ENCODE results near the gene ZMIZ1. TPM values are rescaled to one million over a fixed set of nuclear protein-coding genes. Genes with fewer than 3 reads are reported as not detected.
A peak's percentile ranks its signal among the peaks of the same experiment; 100 is the strongest.

The ZMIZ1 gene
- total and polyA plus RNA-seq, 2 experiments from 2014 or later: 48.2 to 78.8 TPM

GRCh38 chr10:79287973-79288723 lies 219.4 kb downstream of the ZMIZ1 start:
- Histone ChIP-seq H3K27me3 (no peaks in the 10 kb centered on the region), H3K9me3 (ENCODE audit: low read depth) (no peaks in the 10 kb centered on the region), H3K36me3 (peaks cover 13% of the 10 kb centered on the region), H3K4me3 (no peak overlapping the region), H3K27ac (peak overlapping the region; percentile 14), H3K4me1 (ENCODE audit: low read depth) (no peaks in the 10 kb centered on the region)
- no peak for TF ChIP-seq CTCF (IDR thresholded peaks at IDR 0.05; ENCODE audit: low read depth, low read length)
- no peak for DNase-seq (ENCODE audit: low read depth in 1 of 2, low spot score in 1 of 2)

GRCh38 chr10:79289801-79290200 lies 221.0 kb downstream of the ZMIZ1 start:
- Histone ChIP-seq H3K4me1 (ENCODE audit: low read depth) (no peaks in the 10 kb centered on the region), H3K36me3 (peaks cover 15% of the 10 kb centered on the region), H3K9me3 (ENCODE audit: low read depth) (no peaks in the 10 kb centered on the region), H3K27ac (peak overlapping the region; percentile 14), H3K27me3 (no peaks in the 10 kb centered on the region), H3K4me3 (no peak overlapping the region)
- no peak for TF ChIP-seq CTCF (IDR thresholded peaks at IDR 0.05; ENCODE audit: low read depth, low read length)
- no peak for DNase-seq (ENCODE audit: low read depth in 1 of 2, low spot score in 1 of 2)

- no peak for DNase-seq (ENCODE audit: low read depth in 1 of 2, low spot score in 1 of 2)
- peak overlapping the region; percentile 57 for H3K27ac ChIP-seq
- H3K27me3 ChIP-seq: no peaks in the 10 kb centered on the region
- no peak overlapping the region for H3K4me3 ChIP-seq
- H3K9me3 ChIP-seq (ENCODE audit: low read depth): no peaks in the 10 kb centered on the region
- no peak for TF ChIP-seq CTCF (IDR thresholded peaks at IDR 0.05; ENCODE audit: low read depth, low read length)
- H3K36me3 ChIP-seq: peaks cover 35% of the 10 kb centered on the region
- H3K4me1 ChIP-seq (ENCODE audit: low read depth): no peaks in the 10 kb centered on the region
Observed at GRCh38 chr10:79292026-79292766, 223.4 kb downstream of the ZMIZ1 start.

- Histone ChIP-seq H3K4me3 (no peak overlapping the region), H3K27me3 (no peaks in the 10 kb centered on the region), H3K36me3 (peaks cover 39% of the 10 kb centered on the region), H3K4me1 (ENCODE audit: low read depth) (no peaks in the 10 kb centered on the region), H3K9me3 (ENCODE audit: low read depth) (no peaks in the 10 kb centered on the region), H3K27ac (peak overlapping the region; percentile 57)
- TF ChIP-seq CTCF (IDR thresholded peaks at IDR 0.05; ENCODE audit: low read depth, low read length): peak; percentile 44
- DNase-seq (ENCODE audit: low read depth in 1 of 2, low spot score in 1 of 2): no peak
Observed at GRCh38 chr10:79292891-79293746, 224.4 kb downstream of the ZMIZ1 start.

- TF ChIP-seq CTCF (IDR thresholded peaks at IDR 0.05; ENCODE audit: low read depth, low read length): no peak
- Histone ChIP-seq H3K9me3 (ENCODE audit: low read depth) (no peaks in the 10 kb centered on the region), H3K27me3 (no peaks in the 10 kb centered on the region), H3K4me3 (no peak overlapping the region), H3K27ac (peak overlapping the region; percentile 12), H3K36me3 (peaks cover 48% of the 10 kb centered on the region), H3K4me1 (ENCODE audit: low read depth) (no peaks in the 10 kb centered on the region)
- no peak for DNase-seq (ENCODE audit: low read depth in 1 of 2, low spot score in 1 of 2)
Observed at GRCh38 chr10:79293841-79294581, 225.2 kb downstream of the ZMIZ1 start.

Measured in cardiac muscle cell (in vitro differentiated cells and primary cell).